ENCODE results near the gene MLH3.

DNA sequence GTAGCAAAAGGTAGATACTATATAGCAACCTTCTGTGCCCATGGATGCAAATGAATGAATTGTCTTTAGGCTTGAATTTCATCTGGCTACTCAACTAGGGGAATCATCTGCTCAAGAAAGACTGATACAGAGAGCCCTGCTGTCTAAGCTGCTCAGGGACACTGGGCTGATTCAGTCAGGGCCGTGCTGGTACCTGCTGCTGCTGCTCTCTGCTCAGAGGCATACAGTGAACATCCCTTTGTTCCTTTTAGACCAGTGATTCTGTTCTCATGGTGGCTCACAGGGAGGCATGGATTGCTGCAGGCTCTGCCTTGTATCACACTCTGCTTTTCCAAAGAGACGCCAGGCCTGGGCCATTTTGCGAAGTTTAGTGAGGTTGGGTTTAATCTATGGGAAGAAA is 34.5 kb downstream of the MLH3 start:
- TF ChIP-seq EZH2 (IDR thresholded peaks at IDR 0.05), result no peak
- TF ChIP-seq, protein P1, sequence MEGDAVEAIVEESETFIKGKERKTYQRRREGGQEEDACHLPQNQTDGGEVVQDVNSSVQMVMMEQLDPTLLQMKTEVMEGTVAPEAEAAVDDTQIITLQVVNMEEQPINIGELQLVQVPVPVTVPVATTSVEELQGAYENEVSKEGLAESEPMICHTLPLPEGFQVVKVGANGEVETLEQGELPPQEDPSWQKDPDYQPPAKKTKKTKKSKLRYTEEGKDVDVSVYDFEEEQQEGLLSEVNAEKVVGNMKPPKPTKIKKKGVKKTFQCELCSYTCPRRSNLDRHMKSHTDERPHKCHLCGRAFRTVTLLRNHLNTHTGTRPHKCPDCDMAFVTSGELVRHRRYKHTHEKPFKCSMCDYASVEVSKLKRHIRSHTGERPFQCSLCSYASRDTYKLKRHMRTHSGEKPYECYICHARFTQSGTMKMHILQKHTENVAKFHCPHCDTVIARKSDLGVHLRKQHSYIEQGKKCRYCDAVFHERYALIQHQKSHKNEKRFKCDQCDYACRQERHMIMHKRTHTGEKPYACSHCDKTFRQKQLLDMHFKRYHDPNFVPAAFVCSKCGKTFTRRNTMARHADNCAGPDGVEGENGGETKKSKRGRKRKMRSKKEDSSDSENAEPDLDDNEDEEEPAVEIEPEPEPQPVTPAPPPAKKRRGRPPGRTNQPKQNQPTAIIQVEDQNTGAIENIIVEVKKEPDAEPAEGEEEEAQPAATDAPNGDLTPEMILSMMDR (IDR thresholded peaks at IDR 0.05), result no peak
- TF ChIP-seq EZH2phosphoT487 (IDR thresholded peaks at IDR 0.05), result no peak

All from neural progenitor cell (in vitro differentiated cells).